NOMO-1 treated with dmso at 0.1 percent for 144 hours (cell line): ENCODE results near the gene SYNE4.
A peak's percentile ranks its signal among the peaks of the same experiment; 100 is the strongest.
"Not testable (repeated sequence)": the region's sequence is repeated elsewhere in the genome, so short reads cannot be mapped to it uniquely, and the experiment has no call there.

Experiments used
- DNase-seq: peaks from one replicate; lab custom pipeline; 2025; ENCODE audit not compliant: unreplicated experiment; lab: John Stamatoyannopoulos, UW

SYNE4 gene

GRCh38 chr19:36008336-36008978 is at the start of gene SYNE4:
Gene SYNE4 (minus strand): TSS chr19:36008813. CDS start chr19:36008681, 132 bp downstream.
- DNase-seq: no peak

- peak; percentile 93 for DNase-seq
Observed at GRCh38 chr19:36054733-36055686, 46.4 kb upstream of the SYNE4 start, which contains the start of gene WDR62. Gene WDR62 (plus strand): TSS chr19:36054897. CDS start chr19:36054972, 75 bp downstream.

GRCh38 chr19:36054119-36054732 is 45.6 kb upstream of the SYNE4 start, which contains the start of gene THAP8:
Gene THAP8 (minus strand): TSS chr19:36054285. CDS start chr19:36054217, 68 bp downstream.
- peak; percentile 97 for DNase-seq

GRCh38 chr19:36051637-36052036 is 43.0 kb upstream of the SYNE4 start:
- no peak for DNase-seq

GRCh38 chr19:36051236-36051635 is 42.6 kb upstream of the SYNE4 start:
- no peak for DNase-seq

GRCh38 chr19:36049080-36049698 is 40.6 kb upstream of the SYNE4 start:
- DNase-seq: no peak

- DNase-seq: no peak
Observed at GRCh38 chr19:36047835-36048234, 39.2 kb upstream of the SYNE4 start.

- no peak for DNase-seq
Observed at GRCh38 chr19:36046443-36047050, 37.9 kb upstream of the SYNE4 start.

- DNase-seq: no peak
Observed at GRCh38 chr19:36043952-36044351, 35.3 kb upstream of the SYNE4 start.

GRCh38 chr19:36041831-36042230 is 33.2 kb upstream of the SYNE4 start:
- no peak for DNase-seq

GRCh38 chr19:36041092-36041491 is 32.5 kb upstream of the SYNE4 start:
- not testable (repeated sequence) for DNase-seq

GRCh38 chr19:36040495-36040894 is 31.9 kb upstream of the SYNE4 start:
- no peak for DNase-seq

- no peak for DNase-seq
Observed at GRCh38 chr19:36032251-36033104, 23.9 kb upstream of the SYNE4 start, which contains the start of gene CLIP3. Gene CLIP3 (minus strand): TSS chr19:36032873. CDS start chr19:36032357, 516 bp downstream.

GRCh38 chr19:36031308-36031707 is 22.7 kb upstream of the SYNE4 start:
- DNase-seq: no peak

- DNase-seq: no peak
Observed at GRCh38 chr19:36030264-36031148, 21.9 kb upstream of the SYNE4 start.

- no peak for DNase-seq
Observed at GRCh38 chr19:36028313-36029041, 19.9 kb upstream of the SYNE4 start.

- DNase-seq: no peak
Observed at GRCh38 chr19:36027696-36028095, 19.1 kb upstream of the SYNE4 start.
